Ishikawa (cell line): ENCODE measurements around the gene ALMS1.

ENCODE experiments used
- EP300 ChIP-seq: IDR thresholded peaks from 2 replicates; pipeline ENCODE4 v1.6.1; 2012; ENCODE audit warnings: borderline replicate concordance
- FOXM1 ChIP-seq: IDR thresholded peaks from 2 replicates; pipeline ENCODE4 v1.6.1; 2012; ENCODE audit warnings: low read depth, borderline replicate concordance
- TAF1 ChIP-seq: IDR thresholded peaks from 2 replicates; pipeline ENCODE4 v1.6.1; 2012; ENCODE audit warnings: low read depth, mild to moderate bottlenecking
- YY1 ChIP-seq: IDR thresholded peaks from 2 replicates; pipeline ENCODE4 v1.6.1; 2012; ENCODE audit warnings: low read depth

DNA sequence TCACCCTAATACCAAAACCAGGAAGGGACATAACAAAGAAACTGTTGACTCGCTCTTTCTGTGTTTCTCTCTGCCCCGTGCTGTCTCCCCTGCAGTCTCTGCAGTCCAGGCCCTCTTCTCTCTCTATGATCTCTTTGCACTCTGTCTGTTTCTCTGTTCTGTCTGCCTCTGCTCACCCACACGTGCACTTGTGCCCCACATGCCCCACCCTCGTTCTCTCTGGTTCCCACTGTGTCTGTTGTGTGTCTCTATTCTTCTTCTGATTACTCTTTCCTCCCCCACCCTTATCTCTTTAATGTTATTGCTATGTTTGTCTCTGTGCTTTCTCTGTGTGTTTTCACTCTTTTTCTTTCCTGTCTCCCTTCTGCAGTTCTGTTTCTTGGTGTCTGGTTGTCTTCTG lies 202.5 kb downstream of the ALMS1 start:
- TF ChIP-seq FOXM1 = no peak
- no peak for TF ChIP-seq EP300
- TF ChIP-seq TAF1 = no peak
- no peak for TF ChIP-seq YY1
